Measurements from ENCODE around the gene PDHX. TPM values are rescaled to one million over a fixed set of nuclear protein-coding genes. Genes with fewer than 3 reads are reported as not detected.
A peak's percentile ranks its signal among the peaks of the same experiment; 100 is the strongest.

Gene PDHX
- total RNA-seq, 1 experiment from 2014 or later = 43.4 TPM

- CTCF ChIA-PET = no interaction called here
- ATAC-seq (peak; percentile 23), DNase-seq (ENCODE audit: low spot score) (no peak)
- Mint-ChIP-seq H3K4me1 (peaks cover 19% of the 10 kb centered on the region), H3K36me3 (peaks cover 19% of the 10 kb centered on the region), H3K4me3 (peak overlapping the region; percentile 98), H3K9me3 (peaks cover 10% of the 10 kb centered on the region), H3K27ac (peak overlapping the region; percentile 97), H3K27me3 (ENCODE audit: low read depth) (no peaks in the 10 kb centered on the region)
- POLR2A ChIA-PET = no interaction called here
- no peak for TF ChIP-seq CBFB (CRISPR knock-in tag; IDR thresholded peaks at IDR 0.05; ENCODE audit: low read depth)
- no peak for TF ChIP-seq NR3C1 (CRISPR knock-in tag; conservative IDR thresholded peaks at IDR 0.05; ENCODE audit: low read depth)
- no peak for TF ChIP-seq NFATC4 (CRISPR knock-in tag; IDR thresholded peaks at IDR 0.05)
- no peak for TF ChIP-seq TCF7 (CRISPR knock-in tag; IDR thresholded peaks at IDR 0.05; ENCODE audit: low read depth)
- TF ChIP-seq IRF2 (CRISPR knock-in tag; IDR thresholded peaks at IDR 0.05; ENCODE audit: borderline replicate concordance, low read depth) = no peak
- TF ChIP-seq E2F5 (CRISPR knock-in tag; IDR thresholded peaks at IDR 0.05) = no peak
- no peak for TF ChIP-seq ATF1 (CRISPR knock-in tag; IDR thresholded peaks at IDR 0.05)
- no peak for TF ChIP-seq SOX15 (CRISPR knock-in tag; IDR thresholded peaks at IDR 0.05)
- no peak for TF ChIP-seq NR1H2 (CRISPR knock-in tag; IDR thresholded peaks at IDR 0.05)
- TF ChIP-seq ERG (CRISPR knock-in tag; IDR thresholded peaks at IDR 0.05) = no peak
- TF ChIP-seq USF2 (CRISPR knock-in tag; IDR thresholded peaks at IDR 0.05) = no peak
- TF ChIP-seq NR2C2 (CRISPR knock-in tag; IDR thresholded peaks at IDR 0.05) = no peak
- no peak for TF ChIP-seq FOXP1 (CRISPR knock-in tag; IDR thresholded peaks at IDR 0.05; ENCODE audit: borderline replicate concordance)
- TF ChIP-seq GABPB1 (CRISPR knock-in tag; IDR thresholded peaks at IDR 0.05) = no peak
- no peak for TF ChIP-seq ZNF317 (CRISPR knock-in tag; IDR thresholded peaks at IDR 0.05; ENCODE audit: borderline replicate concordance, low read depth)
- TF ChIP-seq GTF2I (CRISPR knock-in tag; conservative IDR thresholded peaks at IDR 0.05) = no peak
- no peak for TF ChIP-seq MYBL2 (CRISPR knock-in tag; IDR thresholded peaks at IDR 0.05)
- no peak for TF ChIP-seq PRDM15 (CRISPR knock-in tag; IDR thresholded peaks at IDR 0.05)
- TF ChIP-seq HMGA2 (CRISPR knock-in tag; IDR thresholded peaks at IDR 0.05) = no peak
Measured at GRCh38 chr11:34916843-34917770, 689 bp downstream of the PDHX start.

- CTCF ChIA-PET = no interaction called here
- Mint-ChIP-seq H3K36me3 (no peaks in the 10 kb centered on the region), H3K9me3 (no peaks in the 10 kb centered on the region), H3K27ac (no peak overlapping the region), H3K27me3 (ENCODE audit: low read depth) (no peaks in the 10 kb centered on the region), H3K4me1 (peaks cover 14% of the 10 kb centered on the region), H3K4me3 (no peak overlapping the region)
- ATAC-seq (no peak), DNase-seq (ENCODE audit: low spot score) (no peak)
- TF ChIP-seq NR2C2 (CRISPR knock-in tag; IDR thresholded peaks at IDR 0.05) (no peak), FOXP1 (CRISPR knock-in tag; IDR thresholded peaks at IDR 0.05; ENCODE audit: borderline replicate concordance) (no peak), ZBTB21 (CRISPR knock-in tag; IDR thresholded peaks at IDR 0.05; ENCODE audit: borderline replicate concordance) (no peak), RELA (CRISPR knock-in tag; IDR thresholded peaks at IDR 0.05; ENCODE audit: borderline replicate concordance) (no peak), EMX1 (CRISPR knock-in tag; IDR thresholded peaks at IDR 0.05) (no peak), GTF2I (CRISPR knock-in tag; conservative IDR thresholded peaks at IDR 0.05) (no peak), ATF2 (CRISPR knock-in tag; IDR thresholded peaks at IDR 0.05; ENCODE audit: borderline replicate concordance, low read depth) (no peak), SMAD4 (CRISPR knock-in tag; IDR thresholded peaks at IDR 0.05) (no peak), CBFB (CRISPR knock-in tag; IDR thresholded peaks at IDR 0.05; ENCODE audit: low read depth) (no peak), CREB1 (CRISPR knock-in tag; IDR thresholded peaks at IDR 0.05) (no peak), ELF4 (CRISPR knock-in tag; IDR thresholded peaks at IDR 0.05; ENCODE audit: low read depth) (no peak)
- POLR2A ChIA-PET = no interaction called here
Measured at GRCh38 chr11:34921156-34921555, 4.7 kb downstream of the PDHX start.
